MCF 10A (cell line): ENCODE results near the gene SLC2A11. TPM values are rescaled to one million over a fixed set of nuclear protein-coding genes. Genes with fewer than 3 reads are reported as not detected.

Source experiments
- BruUV-seq: library from RNA; stranded (reverse); fragments of 400-500 nt; replicated peaks from 2 replicates; lab custom pipeline; 2021; lab: Mats Ljungman, UMichigan
- CTCF ChIA-PET: fragments of 300-600 bp; sonication (Branson Sonifier 250); formaldehyde crosslinking; extraction: SDS; loops from one replicate; lab custom pipeline; 2021; ENCODE audit warnings: antibody characterized with exemption, inconsistent platforms; lab: Yijun Ruan, JAX
- POLR2A ChIA-PET: fragments of 300-600, 350-650 bp; sonication (Branson Sonifier 250); formaldehyde crosslinking; extraction: SDS; loops from one replicate; lab custom pipeline; 2020; ENCODE audit warnings: antibody characterized with exemption, inconsistent platforms; lab: Yijun Ruan, JAX
- DNase-seq: peaks from one replicate; pipeline ENCODE4 v3.0.0-alpha.2; 2018; ENCODE audit not compliant: unreplicated experiment
- H3K27ac Mint-ChIP-seq: one replicate; pipeline ENCODE4 v1.8.0; 2022; ENCODE audit warnings: mild to moderate bottlenecking, low read depth, mixed read lengths; ENCODE audit not compliant: unreplicated experiment
- H3K27me3 Mint-ChIP-seq: one replicate; pipeline ENCODE4 v1.8.0; 2022; ENCODE audit warnings: mixed read lengths; ENCODE audit not compliant: insufficient read depth, unreplicated experiment
- H3K36me3 Mint-ChIP-seq: one replicate; pipeline ENCODE4 v1.8.0; 2022; ENCODE audit warnings: mild to moderate bottlenecking, moderate library complexity, mixed read lengths; ENCODE audit not compliant: insufficient read depth, unreplicated experiment
- H3K4me1 Mint-ChIP-seq: one replicate; pipeline ENCODE4 v1.8.0; 2022; ENCODE audit warnings: mixed read lengths; ENCODE audit not compliant: insufficient read depth, unreplicated experiment
- H3K4me3 Mint-ChIP-seq: one replicate; pipeline ENCODE4 v1.8.0; 2022; ENCODE audit warnings: mild to moderate bottlenecking, moderate library complexity, mixed read lengths; ENCODE audit not compliant: unreplicated experiment
- H3K9me3 Mint-ChIP-seq: one replicate; pipeline ENCODE4 v1.8.0; 2022; ENCODE audit warnings: mixed read lengths; ENCODE audit not compliant: unreplicated experiment
- CTCF ChIP-seq: fragments of 200-600 bp; IDR thresholded peaks from one replicate; pipeline ENCODE4 v1.8.0; 2022; ENCODE audit warnings: antibody characterized with exemption, mild to moderate bottlenecking; ENCODE audit not compliant: unreplicated experiment
- intact Hi-C: fragments of 100-400 bp; cut with micrococcal nuclease; formaldehyde crosslinking; loops from 2 replicates; pipeline ENCODE4 v1.14.1; 2022
- total RNA-seq: library from RNA; stranded (reverse); gene quantifications from 2 replicates; pipeline ENCODE4 v1.2.3, GENCODE V29; 2022

SLC2A11 gene
- total RNA-seq, 1 experiment from 2014 or later = 9.6 TPM

GRCh38 chr22:23825246-23825905 is 32.3 kb upstream of the SLC2A11 start:
- Mint-ChIP-seq H3K9me3 (no peaks in the 10 kb centered on the region), H3K27ac (peak overlapping the region; percentile 86), H3K4me3 (no peak overlapping the region), H3K4me1 (peaks cover 6% of the 10 kb centered on the region), H3K27me3 (no peaks in the 10 kb centered on the region), H3K36me3 (peaks cover 46% of the 10 kb centered on the region)
- ChIA-PET POLR2A (interaction anchor here (0.9 to 2.3 kb wide), 2 partner anchors 32 to 47 kb away, joined by 3 to 8 read pairs; partner anchors contain the start of gene SLC2A11), CTCF (interaction anchor here (0.6 to 2.4 kb wide), 4 partner anchors 20 to 113 kb away, joined by 3 to 13 read pairs (median 4); no protein-coding TSS in a partner anchor)
- intact Hi-C loops = no loop called here
- no TSS peak for BruUV-seq
- no peak for DNase-seq
- TF ChIP-seq CTCF = no peak

- peaks cover 48% of the 10 kb centered on the region for H3K36me3 Mint-ChIP-seq
- BruUV-seq = no TSS peak
Measured at GRCh38 chr22:23826510-23827350, 30.9 kb upstream of the SLC2A11 start.

GRCh38 chr22:23827351-23827995 is 30.2 kb upstream of the SLC2A11 start:
- H3K27ac Mint-ChIP-seq = no peak overlapping the region
- TF ChIP-seq CTCF = no peak
- BruUV-seq = no TSS peak
- intact Hi-C loops = no loop called here
- POLR2A ChIA-PET = no interaction called here
- CTCF ChIA-PET = no interaction called here
- H3K4me3 Mint-ChIP-seq = no peak overlapping the region
- no peaks in the 10 kb centered on the region for H3K27me3 Mint-ChIP-seq
- no peak for DNase-seq
- peaks cover 6% of the 10 kb centered on the region for H3K4me1 Mint-ChIP-seq
- H3K36me3 Mint-ChIP-seq = peaks cover 41% of the 10 kb centered on the region
- H3K9me3 Mint-ChIP-seq = no peaks in the 10 kb centered on the region

More at GRCh38 chr22:23826510-23827350, 30.9 kb upstream of the SLC2A11 start:
- ChIA-PET CTCF (interaction anchor here (0.9 to 2.4 kb wide), 2 partner anchors 23 to 58 kb away, joined by 4 to 13 read pairs; no protein-coding TSS in a partner anchor), POLR2A (interaction anchor here (0.7 to 2.3 kb wide), 2 partner anchors 20 to 31 kb away, joined by 3 to 8 read pairs; partner anchors contain the start of gene SLC2A11)
- no peak for TF ChIP-seq CTCF
- intact Hi-C loops = no loop called here
- H3K9me3 Mint-ChIP-seq = no peaks in the 10 kb centered on the region
- peaks cover 6% of the 10 kb centered on the region for H3K4me1 Mint-ChIP-seq
- H3K27ac Mint-ChIP-seq = peak overlapping the region; percentile 86
- DNase-seq = no peak
- no peak overlapping the region for H3K4me3 Mint-ChIP-seq
- no peaks in the 10 kb centered on the region for H3K27me3 Mint-ChIP-seq
